Keratinocyte (primary cell): ENCODE data around the gene MYOM1. TPM values are rescaled to one million over a fixed set of nuclear protein-coding genes. Genes with fewer than 3 reads are reported as not detected.

ENCODE experiments used
- DNase-seq: peaks from one replicate; pipeline ENCODE4 v3.0.0-alpha.2; 2011; ENCODE audit warnings: low read depth, missing footprints, low spot score
- FAIRE-seq: peaks from 2 replicates; lab custom pipeline; 2011; peaks lifted over from hg19 to GRCh38; lab: Jason Lieb, UNC
- H2AFZ ChIP-seq: 2 replicates; pipeline ENCODE4 v1.6.0; 2012; ENCODE audit warnings: low read length, control low read depth, inconsistent platforms; ENCODE audit not compliant: control insufficient read depth
- H3K27ac ChIP-seq: 2 replicates; pipeline ENCODE4 v1.5.1; 2011; ENCODE audit warnings: low read length; ENCODE audit not compliant: control insufficient read depth, insufficient read depth
- H3K27me3 ChIP-seq: 3 replicates; pipeline ENCODE4 v1.6.0; 2011; ENCODE audit warnings: low read length; ENCODE audit not compliant: control insufficient read depth, insufficient read depth; ENCODE audit errors: extremely low read depth
- H3K36me3 ChIP-seq, 2 experiments: 2 replicates in 1 of 2; 3 replicates in 1 of 2; pipeline ENCODE4 v1.5.1; 2011; ENCODE audit warnings: low read length in 2 of 2, mild to moderate bottlenecking in 1 of 2; ENCODE audit not compliant: control insufficient read depth in 2 of 2, insufficient read depth in 2 of 2; ENCODE audit errors: extremely low read depth in 1 of 2
- H3K4me1 ChIP-seq: 3 replicates; pipeline ENCODE4 v1.5.1; 2011; ENCODE audit warnings: low read length; ENCODE audit not compliant: control insufficient read depth, insufficient read depth; ENCODE audit errors: extremely low read depth
- H3K4me2 ChIP-seq: 3 replicates; pipeline ENCODE4 v1.6.0; 2011; ENCODE audit warnings: low read depth, low read length; ENCODE audit not compliant: control insufficient read depth, insufficient read depth; ENCODE audit errors: extremely low read depth
- H3K4me3 ChIP-seq, 3 experiments: fragments of 200-600 bp in 1 of 3; sonication (generic) in 1 of 3; 2 replicates in 2 of 3; 3 replicates in 1 of 3; pipeline ENCODE4 v1.5.1; 2011 to 2016; ENCODE audit warnings: low read length in 3 of 3, mild to moderate bottlenecking in 3 of 3, control low read depth in 2 of 3, inconsistent platforms in 1 of 3, low read depth in 1 of 3, mixed read lengths in 1 of 3, mixed run types in 1 of 3, moderate library complexity in 1 of 3; ENCODE audit not compliant: control insufficient read depth in 2 of 3, insufficient read depth in 2 of 3; ENCODE audit errors: extremely low read depth in 1 of 3
- H3K79me2 ChIP-seq: 2 replicates; pipeline ENCODE4 v1.6.0; 2012; ENCODE audit warnings: low read length; ENCODE audit not compliant: control insufficient read depth, insufficient read depth
- H3K9ac ChIP-seq: 3 replicates; pipeline ENCODE4 v1.6.0; 2011; ENCODE audit warnings: low read length; ENCODE audit not compliant: control insufficient read depth, insufficient read depth; ENCODE audit errors: extremely low read depth
- H3K9me1 ChIP-seq: 3 replicates; pipeline ENCODE4 v1.6.0; 2011; ENCODE audit warnings: low read length; ENCODE audit not compliant: control insufficient read depth, insufficient read depth; ENCODE audit errors: extremely low read depth
- H3K9me3 ChIP-seq: 2 replicates; pipeline ENCODE4 v1.5.1; 2012; ENCODE audit warnings: low read depth, low read length; ENCODE audit not compliant: control insufficient read depth
- H4K20me1 ChIP-seq: 3 replicates; pipeline ENCODE4 v1.6.0; 2011; ENCODE audit warnings: low read length; ENCODE audit not compliant: control insufficient read depth, insufficient read depth; ENCODE audit errors: extremely low read depth
- CTCF ChIP-seq, 3 experiments: IDR thresholded peaks in 1 of 3; conservative IDR thresholded peaks in 1 of 3; optimal IDR thresholded peaks in 1 of 3; 2 replicates in 2 of 3; 3 replicates in 1 of 3; pipeline versions ENCODE3 to v1.5.1; 2011; ENCODE audit warnings: low read length in 3 of 3, mild to moderate bottlenecking in 3 of 3, moderate library complexity in 2 of 3, control low read depth in 1 of 3, inconsistent platforms in 1 of 3; ENCODE audit not compliant: insufficient read depth in 2 of 3; ENCODE audit errors: extremely low read depth in 1 of 3
- EZH2 ChIP-seq: IDR thresholded peaks from one replicate; pipeline ENCODE4 v1.6.1; 2012; ENCODE audit warnings: inconsistent platforms, mild to moderate bottlenecking, low read length, moderate library complexity
- dilution Hi-C: fragments of 300-500 bp; cut with MboI; formaldehyde crosslinking; loops from one replicate; pipeline ENCODE4 v1.7.0; 2020; ENCODE audit warnings: low sequenced_read_pairs; ENCODE audit not compliant: extremely low pct_ligation_motif_present
- polyA plus RNA-seq, 5 experiments: library from polyadenylated mRNA; depleted of rRNA in 3 of 5; stranded (reverse) in 3 of 5; stranded (forward) in 1 of 5; unstranded in 1 of 5; fragments of >200 nt; gene quantifications; 1 replicate in 1 of 5; 2 replicates in 3 of 5; 3 replicates in 1 of 5; pipeline versions ENCODE4 v1.2.1 to v1.2.3, GENCODE V29; 2011 to 2012; ENCODE audit warnings: missing spikeins in 2 of 5, low read depth in 1 of 5, low replicate concordance in 1 of 5

MYOM1 gene
- polyA plus RNA-seq, 1 donor (not counting 4 experiments of a cell fraction or from before 2014, with no cell fraction given), result 0.03 TPM

DNA sequence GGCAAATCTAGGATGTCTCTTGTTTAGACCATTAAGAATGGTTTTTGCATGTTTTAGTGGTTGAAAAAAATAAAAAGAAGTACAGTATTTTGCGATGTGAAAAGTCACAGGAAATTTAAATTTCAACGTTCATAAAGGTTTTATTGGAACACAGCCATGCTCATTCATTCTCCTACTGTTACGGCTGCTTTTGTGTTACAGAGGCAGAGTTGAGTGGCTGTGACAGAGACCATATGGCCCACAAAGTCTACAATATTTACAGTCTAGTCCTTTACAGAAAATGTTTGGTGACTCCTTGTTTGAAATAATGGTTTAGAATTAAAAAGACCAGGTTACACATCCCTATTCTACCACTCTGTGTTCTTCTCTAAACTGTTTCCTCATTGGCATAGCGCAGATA, 48.1 kb downstream of the MYOM1 start:
- H2AFZ ChIP-seq, result no peak overlapping the region
- no peak overlapping the region for H3K4me2 ChIP-seq
- no peaks in the 10 kb centered on the region for H3K27me3 ChIP-seq
- no peaks in the 10 kb centered on the region for H3K4me1 ChIP-seq
- no peaks in the 10 kb centered on the region for H3K9me3 ChIP-seq
- dilution Hi-C loops, result no loop called here
- no peaks in the 10 kb centered on the region for H3K79me2 ChIP-seq
- H3K9ac ChIP-seq, result no peak overlapping the region
- no peak for DNase-seq
- no peak overlapping the region for H3K27ac ChIP-seq
- no peak for FAIRE-seq
- no peak for TF ChIP-seq EZH2
- TF ChIP-seq CTCF (optimal IDR thresholded peaks at IDR 0.05 in 1 of 3, IDR thresholded peaks at IDR 0.05 in 1 of 3, conservative IDR thresholded peaks at IDR 0.05 in 1 of 3; ENCODE audit: extremely low read depth in 1 of 3, insufficient read depth in 2 of 3, low read length in 3 of 3), result no peak
- no peak overlapping the region for H3K4me3 ChIP-seq
- no peaks in the 10 kb centered on the region for H4K20me1 ChIP-seq
- no peaks in the 10 kb centered on the region for H3K36me3 ChIP-seq
- H3K9me1 ChIP-seq, result no peaks in the 10 kb centered on the region

GRCh38 chr18:3170441-3171161, 49.2 kb downstream of the MYOM1 start:
- Histone ChIP-seq H3K27ac (no peak overlapping the region), H3K79me2 (no peaks in the 10 kb centered on the region), H3K9me1 (no peaks in the 10 kb centered on the region), H3K9ac (no peak overlapping the region), H3K9me3 (no peaks in the 10 kb centered on the region), H4K20me1 (no peaks in the 10 kb centered on the region), H3K4me1 (no peaks in the 10 kb centered on the region), H3K4me3 (no peak overlapping the region), H3K27me3 (no peaks in the 10 kb centered on the region), H3K36me3 (no peaks in the 10 kb centered on the region), H3K4me2 (no peak overlapping the region), H2AFZ (no peak overlapping the region)
- TF ChIP-seq CTCF (optimal IDR thresholded peaks at IDR 0.05 in 1 of 3, IDR thresholded peaks at IDR 0.05 in 1 of 3, conservative IDR thresholded peaks at IDR 0.05 in 1 of 3; ENCODE audit: extremely low read depth in 1 of 3, insufficient read depth in 2 of 3, low read length in 3 of 3) (no peak), EZH2 (no peak)
- DNase-seq, result no peak
- no peak for FAIRE-seq
- dilution Hi-C loops, result no loop called here
